ENCODE measurements around the gene TDRD7.

TDRD7 gene

GRCh38 chr9:97514531-97514930 is 102.6 kb downstream of the TDRD7 start:
- DNase-seq (ENCODE audit: extremely low read depth, low read depth) = no peak
- TF ChIP-seq CTCF (IDR thresholded peaks at IDR 0.05; ENCODE audit: low read depth, low read length) = no peak

GRCh38 chr9:97515662-97516061 is 103.8 kb downstream of the TDRD7 start:
- no peak for TF ChIP-seq CTCF (IDR thresholded peaks at IDR 0.05; ENCODE audit: low read depth, low read length)
- DNase-seq (ENCODE audit: extremely low read depth, low read depth) = no peak

- TF ChIP-seq CTCF (IDR thresholded peaks at IDR 0.05; ENCODE audit: low read depth, low read length) = no peak
- no peak for DNase-seq (ENCODE audit: extremely low read depth, low read depth)
These were observed 104.2 kb downstream of the TDRD7 start for GRCh38 chr9:97516111-97516510.

GRCh38 chr9:97517331-97518089 is 105.6 kb downstream of the TDRD7 start:
- DNase-seq (ENCODE audit: extremely low read depth, low read depth) = no peak
- TF ChIP-seq CTCF (IDR thresholded peaks at IDR 0.05; ENCODE audit: low read depth, low read length) = no peak

GRCh38 chr9:97518166-97518908 is 106.4 kb downstream of the TDRD7 start:
- TF ChIP-seq CTCF (IDR thresholded peaks at IDR 0.05; ENCODE audit: low read depth, low read length) = no peak
- DNase-seq (ENCODE audit: extremely low read depth, low read depth) = no peak

- DNase-seq (ENCODE audit: extremely low read depth, low read depth) = no peak
- no peak for TF ChIP-seq CTCF (IDR thresholded peaks at IDR 0.05; ENCODE audit: low read depth, low read length)
These were observed 107.0 kb downstream of the TDRD7 start for GRCh38 chr9:97518909-97519307.

- TF ChIP-seq CTCF (IDR thresholded peaks at IDR 0.05; ENCODE audit: low read depth, low read length) = no peak
- no peak for DNase-seq (ENCODE audit: extremely low read depth, low read depth)
These were observed 107.6 kb downstream of the TDRD7 start for GRCh38 chr9:97519441-97519970.

All from AG09319 (cell line).